PC-3 (cell line): ENCODE measurements around the gene CRY2. TPM values are rescaled to one million over a fixed set of nuclear protein-coding genes. Genes with fewer than 3 reads are reported as not detected.
"Not testable (repeated sequence)": the region's sequence is repeated elsewhere in the genome, so short reads cannot be mapped to it uniquely, and the experiment has no call there.

Source experiments
- ATAC-seq: fragments of 200-7000 bp; cut with Tn5 transposase; 2 replicates; pipeline ENCODE4 v1.9.1; 2020; ENCODE audit warnings: mild to moderate bottlenecking, moderate library complexity
- BruUV-seq: library from RNA; stranded (reverse); fragments of 400-500 nt; replicated peaks from 2 replicates; lab custom pipeline; 2021; lab: Mats Ljungman, UMichigan
- CTCF ChIA-PET: fragments of 300-600 bp; sonication (Branson Sonifier 250); formaldehyde crosslinking; loops from one replicate; lab custom pipeline; 2022; ENCODE audit warnings: antibody characterized with exemption; lab: Charles Lee
- POLR2A ChIA-PET: fragments of 300-600 bp; sonication (Branson Sonifier 250); formaldehyde crosslinking; loops from one replicate; lab custom pipeline; 2022; ENCODE audit warnings: antibody characterized with exemption; ENCODE audit not compliant: unreplicated experiment; lab: Charles Lee
- DNase-seq: peaks from one replicate; pipeline ENCODE4 v3.0.0-alpha.2; 2015
- H2AFZ ChIP-seq: fragments of 300-600 bp; sonication (generic); 2 replicates; pipeline ENCODE4 v1.6.0; 2016; ENCODE audit warnings: antibody characterized with exemption, low read length
- H3F3A ChIP-seq: fragments of 300-600 bp; sonication (generic); one replicate; pipeline ENCODE4 v1.6.0; 2017; ENCODE audit warnings: antibody characterized with exemption, low read length, control low read depth, mild to moderate bottlenecking; ENCODE audit not compliant: unreplicated experiment
- H3K27ac ChIP-seq: fragments of 300-600 bp; sonication (generic); 2 replicates; pipeline ENCODE4 v1.5.1; 2016; ENCODE audit warnings: mild to moderate bottlenecking, low read length
- H3K27me3 ChIP-seq: fragments of 300-600 bp; sonication (generic); 2 replicates; pipeline ENCODE4 v1.6.1; 2016; ENCODE audit warnings: low read length, mixed read lengths
- H3K36me3 ChIP-seq: fragments of 300-600 bp; sonication (generic); 2 replicates; pipeline ENCODE4 v1.6.1; 2016; ENCODE audit warnings: low read depth, mixed run types, low read length, mixed read lengths
- H3K4me1 ChIP-seq: fragments of 300-600 bp; sonication (generic); 2 replicates; pipeline ENCODE4 v1.5.1; 2016; ENCODE audit warnings: low read length; ENCODE audit not compliant: insufficient read depth
- H3K4me2 ChIP-seq: fragments of 300-600 bp; sonication (generic); 2 replicates; pipeline ENCODE4 v1.6.0; 2016; ENCODE audit warnings: low read length
- H3K4me3 ChIP-seq: fragments of 300-600 bp; sonication (generic); 2 replicates; pipeline ENCODE4 v1.5.1; 2016; ENCODE audit warnings: mild to moderate bottlenecking, low read length, mixed read lengths
- H3K79me2 ChIP-seq: fragments of 300-600 bp; sonication (generic); 2 replicates; pipeline ENCODE4 v1.6.1; 2017; ENCODE audit warnings: low read length, mixed read lengths
- H3K9ac ChIP-seq: fragments of 300-600 bp; sonication (generic); 2 replicates; pipeline ENCODE4 v1.6.0; 2016; ENCODE audit warnings: mild to moderate bottlenecking, low read length
- H3K9me2 ChIP-seq: fragments of 300-600 bp; sonication (generic); replicated peaks from 2 replicates; pipeline ENCODE4 v1.6.1; 2016; ENCODE audit warnings: mixed run types, low read length, mixed read lengths
- H3K9me3 ChIP-seq: fragments of 300-600 bp; sonication (generic); 2 replicates; pipeline ENCODE4 v1.6.1; 2016; ENCODE audit warnings: low read length, mixed read lengths
- H4K20me1 ChIP-seq: fragments of 300-600 bp; sonication (generic); 2 replicates; pipeline ENCODE4 v1.6.1; 2016; ENCODE audit warnings: low read length, mixed read lengths
- EZH2 ChIP-seq: fragments of 300-600 bp; sonication (generic); IDR thresholded peaks from one replicate; pipeline ENCODE4 v1.6.1; 2017; ENCODE audit warnings: antibody characterized with exemption, mild to moderate bottlenecking, low read length; ENCODE audit not compliant: unreplicated experiment
- EZH2phosphoT487 ChIP-seq: fragments of 300-600 bp; sonication (generic); IDR thresholded peaks from 2 replicates; pipeline ENCODE4 v1.6.1; 2018; ENCODE audit warnings: mild to moderate bottlenecking, antibody characterized with exemption, low read length, borderline replicate concordance
- intact Hi-C: fragments of 100-400 bp; cut with micrococcal nuclease; formaldehyde crosslinking; loops from 2 replicates; pipeline ENCODE4 v1.9.0; 2023
- total RNA-seq: library from RNA; depleted of rRNA; stranded (reverse); fragments of >200 nt; gene quantifications from 2 replicates; pipeline ENCODE4 v1.2.3, GENCODE V29; 2014
- TF ChIP-seq, protein P1 (sequence below): fragments of 300-600 bp; sonication (generic); conservative IDR thresholded peaks from 2 replicates; pipeline ENCODE4 v1.5.1; 2017; ENCODE audit warnings: antibody characterized with exemption, low read depth, mild to moderate bottlenecking, low read length

Gene CRY2
- total RNA-seq, 1 experiment from 2014 or later: 9.5 TPM

DNA sequence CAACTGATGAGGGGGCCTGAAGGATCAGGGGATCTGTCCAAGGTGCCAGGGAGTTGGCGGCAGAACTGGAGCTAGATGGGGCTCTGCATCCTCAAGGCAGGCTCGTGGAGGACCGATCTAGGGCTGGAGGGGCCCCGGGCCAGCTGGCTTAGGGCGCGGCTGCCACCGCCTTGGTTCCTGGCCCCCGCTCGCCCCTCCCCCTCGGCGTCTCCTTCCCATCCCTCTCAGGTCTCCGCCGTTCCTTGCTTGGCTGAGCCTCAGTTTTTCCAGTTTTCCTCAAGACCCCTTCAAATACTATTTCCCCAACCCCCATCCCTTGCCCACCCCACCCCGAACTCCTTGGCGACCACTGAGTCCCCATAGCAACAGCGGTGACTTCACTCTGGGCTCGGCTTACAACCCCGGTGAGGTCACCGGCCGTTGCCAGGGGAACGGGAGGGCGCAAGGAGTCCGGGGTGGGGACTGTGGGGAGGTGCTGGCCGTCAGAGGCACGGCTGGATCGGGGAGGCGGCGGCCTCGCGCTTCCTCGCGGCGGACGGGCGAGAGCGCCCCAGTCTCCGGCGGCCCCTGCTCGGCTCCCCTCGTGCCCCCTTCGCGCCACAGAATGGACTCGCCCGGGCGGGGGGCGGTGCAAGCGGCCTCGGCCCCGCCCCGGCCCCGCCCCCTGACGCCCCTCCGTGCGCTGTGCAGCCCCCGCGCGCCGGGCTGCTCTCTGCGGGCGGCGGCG, 52.3 kb downstream of the CRY2 start:
- no TSS peak for BruUV-seq
- ChIA-PET POLR2A (no interaction called here), CTCF (no interaction called here)
- no peaks in the 10 kb centered on the region for H3K27me3 ChIP-seq
- H3K4me3 ChIP-seq: peak overlapping the region; percentile 66
- H3K27ac ChIP-seq: no peak overlapping the region
- DNase-seq: peak; percentile 64
- peak overlapping the region; percentile 89 for H3K4me2 ChIP-seq
- peak overlapping the region; percentile 61 for H3K9ac ChIP-seq
- ATAC-seq: peak; percentile 79
- H3K36me3 ChIP-seq: no peaks in the 10 kb centered on the region
- TF ChIP-seq, protein P1, sequence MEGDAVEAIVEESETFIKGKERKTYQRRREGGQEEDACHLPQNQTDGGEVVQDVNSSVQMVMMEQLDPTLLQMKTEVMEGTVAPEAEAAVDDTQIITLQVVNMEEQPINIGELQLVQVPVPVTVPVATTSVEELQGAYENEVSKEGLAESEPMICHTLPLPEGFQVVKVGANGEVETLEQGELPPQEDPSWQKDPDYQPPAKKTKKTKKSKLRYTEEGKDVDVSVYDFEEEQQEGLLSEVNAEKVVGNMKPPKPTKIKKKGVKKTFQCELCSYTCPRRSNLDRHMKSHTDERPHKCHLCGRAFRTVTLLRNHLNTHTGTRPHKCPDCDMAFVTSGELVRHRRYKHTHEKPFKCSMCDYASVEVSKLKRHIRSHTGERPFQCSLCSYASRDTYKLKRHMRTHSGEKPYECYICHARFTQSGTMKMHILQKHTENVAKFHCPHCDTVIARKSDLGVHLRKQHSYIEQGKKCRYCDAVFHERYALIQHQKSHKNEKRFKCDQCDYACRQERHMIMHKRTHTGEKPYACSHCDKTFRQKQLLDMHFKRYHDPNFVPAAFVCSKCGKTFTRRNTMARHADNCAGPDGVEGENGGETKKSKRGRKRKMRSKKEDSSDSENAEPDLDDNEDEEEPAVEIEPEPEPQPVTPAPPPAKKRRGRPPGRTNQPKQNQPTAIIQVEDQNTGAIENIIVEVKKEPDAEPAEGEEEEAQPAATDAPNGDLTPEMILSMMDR: no peak
- TF ChIP-seq EZH2: no peak
- TF ChIP-seq EZH2phosphoT487: no peak
- no peaks in the 10 kb centered on the region for H3K9me3 ChIP-seq
- H2AFZ ChIP-seq: peak overlapping the region; percentile 71
- no peaks in the 10 kb centered on the region for H4K20me1 ChIP-seq
- H3K9me2 ChIP-seq: no peaks in the 10 kb centered on the region
- no peaks in the 10 kb centered on the region for H3K79me2 ChIP-seq
- H3F3A ChIP-seq: no peaks in the 10 kb centered on the region
- intact Hi-C loops: no loop called here
- 0 out of 2 replicates have a peak, but pooled peaks cover 7% of the 10 kb centered on the region for H3K4me1 ChIP-seq

DNA sequence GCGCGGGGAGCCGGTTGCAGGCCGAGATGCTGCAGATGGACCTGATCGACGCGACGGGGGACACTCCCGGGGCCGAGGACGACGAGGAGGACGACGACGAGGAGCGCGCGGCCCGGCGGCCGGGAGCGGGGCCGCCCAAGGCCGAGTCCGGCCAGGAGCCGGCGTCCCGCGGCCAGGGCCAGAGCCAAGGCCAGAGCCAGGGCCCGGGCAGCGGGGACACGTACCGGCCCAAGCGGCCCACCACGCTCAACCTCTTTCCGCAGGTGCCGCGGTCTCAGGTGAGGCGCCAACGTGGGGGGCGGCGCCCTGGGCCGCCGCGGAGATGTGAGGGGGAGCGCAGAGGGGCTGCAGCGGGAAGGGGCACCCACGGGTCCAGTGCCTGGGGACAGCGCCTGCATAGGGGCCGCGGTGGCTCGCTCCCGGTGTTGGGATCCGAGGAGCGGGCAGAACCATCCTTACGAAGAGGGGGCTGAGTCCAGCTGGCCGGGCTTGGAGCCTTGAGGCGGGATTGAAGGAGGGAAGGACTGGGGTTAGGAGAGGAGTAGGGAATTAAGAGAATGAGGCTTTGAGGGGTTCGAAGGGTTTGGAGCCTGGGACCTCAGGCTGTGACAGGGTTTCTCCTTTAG, 53.0 kb downstream of the CRY2 start:
- H3K9me3 ChIP-seq, H3K36me3 ChIP-seq, BruUV-seq, H3K4me1 ChIP-seq, CTCF ChIA-PET, H3K79me2 ChIP-seq, intact Hi-C loops, POLR2A ChIA-PET, H3F3A ChIP-seq, H3K27me3 ChIP-seq, H3K27ac ChIP-seq, H4K20me1 ChIP-seq, H3K9me2 ChIP-seq, DNase-seq: not testable (repeated sequence)
- ATAC-seq: peak; percentile 42
- Histone ChIP-seq H3K4me2 (peak overlapping the region; percentile 89), H3K9ac (peak overlapping the region; percentile 15; the same call in 1 of the 2 replicates), H2AFZ (0 out of 2 replicates have a peak overlapping the region, but pooled peaks have one; percentile 48), H3K4me3 (peak overlapping the region; percentile 66)

DNA sequence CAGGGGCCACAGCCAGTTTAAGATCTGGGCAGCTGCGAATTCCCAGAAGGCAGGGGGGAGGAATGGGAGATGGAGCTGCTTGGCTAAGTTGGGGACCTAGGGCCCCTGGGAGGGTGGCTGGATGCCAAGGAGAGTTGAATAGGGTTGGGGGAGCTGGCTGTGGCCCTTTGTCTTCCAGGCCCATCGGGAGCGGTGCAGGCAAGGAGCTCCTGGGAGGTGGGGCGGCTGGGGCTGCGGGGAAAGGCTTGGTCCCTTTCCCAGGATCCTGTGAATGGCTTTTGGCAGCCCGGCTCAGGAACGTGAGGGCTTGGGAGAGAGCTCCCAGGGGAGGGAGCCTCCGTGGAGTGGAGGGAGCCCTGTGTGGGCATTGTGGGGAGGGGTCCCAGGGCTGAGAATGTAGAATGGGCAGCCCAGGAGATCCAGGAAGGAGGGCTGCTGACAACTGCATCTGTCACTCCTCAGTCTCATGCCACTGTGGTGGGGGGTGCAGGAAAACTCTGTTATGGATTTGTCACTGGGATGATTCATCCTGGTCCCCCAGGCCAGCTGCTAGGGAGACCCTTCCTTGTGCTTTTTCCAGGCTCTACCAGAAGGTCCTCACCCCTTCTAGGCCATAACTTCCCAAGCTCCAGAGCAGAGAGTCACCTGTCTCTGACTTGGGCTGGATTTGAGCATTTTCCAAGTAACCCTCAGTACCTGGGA, 53.8 kb downstream of the CRY2 start:
- Histone ChIP-seq H3K9ac (no peak overlapping the region), H3K27me3 (no peaks in the 10 kb centered on the region), H3K9me3 (no peaks in the 10 kb centered on the region), H3K4me1 (0 out of 2 replicates have a peak, but pooled peaks cover 7% of the 10 kb centered on the region), H4K20me1 (no peaks in the 10 kb centered on the region), H3K4me3 (peak overlapping the region; percentile 66), H3K27ac (no peak overlapping the region), H2AFZ (no peak overlapping the region), H3F3A (no peaks in the 10 kb centered on the region), H3K79me2 (no peaks in the 10 kb centered on the region), H3K4me2 (peak overlapping the region; percentile 89), H3K36me3 (no peaks in the 10 kb centered on the region), H3K9me2 (no peaks in the 10 kb centered on the region)
- no TSS peak for BruUV-seq
- POLR2A ChIA-PET: no interaction called here
- CTCF ChIA-PET: no interaction called here
- no peak for DNase-seq
- TF ChIP-seq, protein P1: no peak
- no peak for TF ChIP-seq EZH2
- no peak for TF ChIP-seq EZH2phosphoT487
- ATAC-seq: no peak
- intact Hi-C loops: no loop called here
